Measurements from ENCODE around the gene MITF. TPM values are rescaled to one million over a fixed set of nuclear protein-coding genes. Genes with fewer than 3 reads are reported as not detected.

Gene MITF
- total RNA-seq, 1 experiment from 2014 or later, result 1.9 TPM

DNA sequence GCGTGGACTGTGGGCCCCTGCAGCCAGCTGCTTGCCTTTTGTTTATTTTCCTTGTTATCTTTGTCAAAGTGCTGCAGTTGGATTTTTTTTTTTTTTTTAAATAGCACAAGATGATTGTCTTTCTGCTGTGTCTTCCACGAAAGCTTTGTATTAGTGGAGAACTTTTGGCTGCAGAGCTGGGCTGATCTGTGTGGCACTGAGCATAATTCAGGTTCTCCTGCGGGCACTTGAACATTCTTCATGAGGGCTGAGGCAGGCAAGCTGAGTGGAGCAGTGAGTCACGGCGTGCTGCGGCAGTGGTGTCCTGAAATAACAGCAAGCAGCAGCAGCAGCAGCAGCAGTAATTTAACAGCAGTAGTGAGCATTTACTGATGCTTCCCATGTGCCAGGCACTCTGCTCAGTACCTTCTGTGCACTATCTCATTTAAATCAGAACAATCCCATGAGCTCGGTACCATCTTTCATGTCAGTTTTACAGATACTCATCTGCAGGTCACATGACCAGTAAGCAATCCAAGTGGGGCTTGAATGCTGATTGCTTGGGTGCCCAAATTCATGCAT lies 45.8 kb downstream of the MITF start (continued):
- TF ChIP-seq REST (IDR thresholded peaks at IDR 0.05; ENCODE audit: low read depth) (no peak), ATF3 (IDR thresholded peaks at IDR 0.05) (no peak), POLR2AphosphoS5 (IDR thresholded peaks at IDR 0.05; ENCODE audit: low read depth, low read length) (no peak)

- Histone ChIP-seq H3K27ac (ENCODE audit: low read depth, low read length) (no peak overlapping the region), H3K9ac (ENCODE audit: low read length) (no peak overlapping the region), H3K4me2 (ENCODE audit: low read length) (no peak overlapping the region), H3K4me3 (replicated peaks in 1 of 2; ENCODE audit: low read depth in 1 of 2, low read length in 2 of 2) (no peak overlapping the region), H3K9me2 (ENCODE audit: insufficient read depth) (no peaks in the 10 kb centered on the region), H2AFZ (ENCODE audit: low read depth, low read length, poor library complexity, severe bottlenecking) (no peak overlapping the region), H3K27me3 (ENCODE audit: insufficient read depth, low read length) (no peaks in the 10 kb centered on the region), H3K36me3 (ENCODE audit: control insufficient read depth in 1 of 2, insufficient read depth in 2 of 2, low read length in 2 of 2) (no peaks in the 10 kb centered on the region), H3K9me3 (ENCODE audit: control insufficient read depth in 1 of 2, insufficient read depth in 1 of 2, low read depth in 1 of 2, low read length in 2 of 2) (no peaks in the 10 kb centered on the region), H4K20me1 (ENCODE audit: insufficient read depth) (no peaks in the 10 kb centered on the region), H3K4me1 (ENCODE audit: control insufficient read depth in 1 of 2, insufficient read depth in 2 of 2, low read length in 2 of 2) (no peaks in the 10 kb centered on the region), H3K79me2 (ENCODE audit: insufficient read depth, low read length) (no peaks in the 10 kb centered on the region)
- intact Hi-C loops (cut with micrococcal nuclease), result no loop called here
- DNase-seq (ENCODE audit: low read depth, low spot score), result no peak
- ChIA-PET RAD21 (ENCODE audit: low non-redundant PET in 1 of 2, low total read pairs in 2 of 2, uncharacterized antibody in 2 of 2, unreplicated experiment in 2 of 2) (no interaction called here), POLR2A (no interaction called here), CTCF (no interaction called here)
- no peak for ATAC-seq
- TF ChIP-seq SIN3A (IDR thresholded peaks at IDR 0.05; ENCODE audit: low read depth) (no peak), POLR2AphosphoS5 (IDR thresholded peaks at IDR 0.05; ENCODE audit: low read depth, low read length) (no peak), ELF1 (IDR thresholded peaks at IDR 0.05; ENCODE audit: borderline replicate concordance, low read depth) (no peak), SP1 (IDR thresholded peaks at IDR 0.05; ENCODE audit: low read depth) (no peak), TCF7L2 (IDR thresholded peaks at IDR 0.05; ENCODE audit: borderline replicate concordance, extremely low read depth, insufficient read depth, insufficient read length) (no peak), ZFX (IDR thresholded peaks at IDR 0.05) (no peak), EZH2 (IDR thresholded peaks at IDR 0.05) (no peak), ZBTB33 (IDR thresholded peaks at IDR 0.05; ENCODE audit: extremely low read depth, insufficient replicate concordance, low read length) (no peak), ATF3 (IDR thresholded peaks at IDR 0.05) (no peak), REST (IDR thresholded peaks at IDR 0.05; ENCODE audit: low read depth) (no peak), EGR1 (IDR thresholded peaks at IDR 0.05; ENCODE audit: low read depth) (no peak), CBX3 (IDR thresholded peaks at IDR 0.05; ENCODE audit: low read depth) (no peak)
- no TSS peak for BruUV-seq (replicated peaks)
These were observed 46.6 kb downstream of the MITF start for GRCh38 chr3:69785769-69786320.

Data from HCT116 (cell line).